Measurements from ENCODE around the gene IQCC. TPM values are rescaled to one million over a fixed set of nuclear protein-coding genes. Genes with fewer than 3 reads are reported as not detected.
A peak's percentile ranks its signal among the peaks of the same experiment; 100 is the strongest.
"Not testable (repeated sequence)": the region's sequence is repeated elsewhere in the genome, so short reads cannot be mapped to it uniquely, and the experiment has no call there.

IQCC gene
- total RNA-seq (ENCODE audit: unreplicated experiment), result 1.9 TPM
- long read RNA-seq, partial matches to known transcripts, result 1 of 8 reads
- long read RNA-seq, other reads (novel, unspliced or antisense), result 1 of 8 reads

- peak; percentile 13 for TF ChIP-seq CTCF (IDR thresholded peaks at IDR 0.05; ENCODE audit: unreplicated experiment)
- no peaks in the 10 kb centered on the region for H3K9me3 Mint-ChIP-seq (ENCODE audit: unreplicated experiment)
- DNase-seq (ENCODE audit: low spot score), result peak; percentile 83
- peaks cover 14% of the 10 kb centered on the region for H3K27me3 Mint-ChIP-seq (ENCODE audit: unreplicated experiment)
- peak within 1 kb of the TSS; percentile 91 for H3K4me3 Mint-ChIP-seq (ENCODE audit: unreplicated experiment)
- peaks cover 21% of the 10 kb centered on the region for H3K4me1 Mint-ChIP-seq (ENCODE audit: unreplicated experiment)
- H3K27ac Mint-ChIP-seq (ENCODE audit: unreplicated experiment), result peak within 1 kb of the TSS; percentile 75
- H3K36me3 Mint-ChIP-seq (ENCODE audit: low read depth, unreplicated experiment), result no peaks in the 10 kb centered on the region
Observed at GRCh38 chr1:32205401-32206370, at the start of gene IQCC. IQCC (plus strand) TSS chr1:32205671; CDS start chr1:32205682, 11 bp downstream.

- Mint-ChIP-seq H3K27ac (ENCODE audit: unreplicated experiment) (no peak overlapping the region), H3K4me1 (ENCODE audit: unreplicated experiment) (no peaks in the 10 kb centered on the region), H3K36me3 (ENCODE audit: low read depth, unreplicated experiment) (peaks cover 42% of the 10 kb centered on the region), H3K27me3 (ENCODE audit: unreplicated experiment) (no peaks in the 10 kb centered on the region), H3K4me3 (ENCODE audit: unreplicated experiment) (no peak overlapping the region), H3K9me3 (ENCODE audit: unreplicated experiment) (no peaks in the 10 kb centered on the region)
- no peak for DNase-seq (ENCODE audit: low spot score)
- no peak for TF ChIP-seq CTCF (IDR thresholded peaks at IDR 0.05; ENCODE audit: unreplicated experiment)
Observed at GRCh38 chr1:32159189-32159588, 46.3 kb upstream of the IQCC start.

- Mint-ChIP-seq H3K4me3 (ENCODE audit: unreplicated experiment) (no peak overlapping the region), H3K27ac (ENCODE audit: unreplicated experiment) (no peak overlapping the region), H3K9me3 (ENCODE audit: unreplicated experiment) (no peaks in the 10 kb centered on the region), H3K4me1 (ENCODE audit: unreplicated experiment) (no peaks in the 10 kb centered on the region), H3K27me3 (ENCODE audit: unreplicated experiment) (no peaks in the 10 kb centered on the region), H3K36me3 (ENCODE audit: low read depth, unreplicated experiment) (peaks cover 30% of the 10 kb centered on the region)
- no peak for DNase-seq (ENCODE audit: low spot score)
- no peak for TF ChIP-seq CTCF (IDR thresholded peaks at IDR 0.05; ENCODE audit: unreplicated experiment)
Observed at GRCh38 chr1:32163405-32163804, 42.1 kb upstream of the IQCC start.

GRCh38 chr1:32165633-32166032 is 39.8 kb upstream of the IQCC start:
- not testable (repeated sequence) for H3K9me3 Mint-ChIP-seq (ENCODE audit: unreplicated experiment); H3K27ac Mint-ChIP-seq (ENCODE audit: unreplicated experiment); H3K4me3 Mint-ChIP-seq (ENCODE audit: unreplicated experiment); DNase-seq (ENCODE audit: low spot score); H3K27me3 Mint-ChIP-seq (ENCODE audit: unreplicated experiment); H3K4me1 Mint-ChIP-seq (ENCODE audit: unreplicated experiment)
- peaks cover 32% of the 10 kb centered on the region for H3K36me3 Mint-ChIP-seq (ENCODE audit: low read depth, unreplicated experiment)

GRCh38 chr1:32170991-32171390 is 34.5 kb upstream of the IQCC start:
- Mint-ChIP-seq H3K4me3 (ENCODE audit: unreplicated experiment) (no peak overlapping the region), H3K27me3 (ENCODE audit: unreplicated experiment) (peaks cover 6% of the 10 kb centered on the region), H3K4me1 (ENCODE audit: unreplicated experiment) (peaks cover 23% of the 10 kb centered on the region), H3K27ac (ENCODE audit: unreplicated experiment) (peak overlapping the region; percentile 36), H3K36me3 (ENCODE audit: low read depth, unreplicated experiment) (peaks cover 32% of the 10 kb centered on the region), H3K9me3 (ENCODE audit: unreplicated experiment) (no peaks in the 10 kb centered on the region)
- TF ChIP-seq CTCF (IDR thresholded peaks at IDR 0.05; ENCODE audit: unreplicated experiment), result no peak
- no peak for DNase-seq (ENCODE audit: low spot score)
